GM06990 (cell line): ENCODE results near the gene ZNF483.
"Not testable (repeated sequence)": the region's sequence is repeated elsewhere in the genome, so short reads cannot be mapped to it uniquely, and the experiment has no call there.

Experiments used
- DNase-seq: peaks from one replicate; pipeline ENCODE4 v3.0.0-alpha.2; 2011; ENCODE audit not compliant: insufficient read length; ENCODE audit errors: extremely low read depth
- H3K27me3 ChIP-seq: replicated peaks from 2 replicates; pipeline ENCODE4 v1.6.0; 2011; ENCODE audit warnings: low read length; ENCODE audit not compliant: control insufficient read depth, insufficient read depth
- H3K36me3 ChIP-seq: 2 replicates; pipeline ENCODE4 v1.5.1; 2011; ENCODE audit warnings: low read length; ENCODE audit not compliant: control insufficient read depth, insufficient read depth
- H3K4me3 ChIP-seq: replicated peaks from 2 replicates; pipeline ENCODE4 v1.5.1; 2011; ENCODE audit warnings: low read depth, mild to moderate bottlenecking, control low read depth, low read length
- CTCF ChIP-seq: IDR thresholded peaks from 2 replicates; pipeline ENCODE4 v1.5.1; 2011; ENCODE audit warnings: low read length, control low read depth, mild to moderate bottlenecking, inconsistent platforms; ENCODE audit not compliant: insufficient read depth, poor library complexity, severe bottlenecking

Gene ZNF483

GRCh38 chr9:111483439-111483857 is 41.5 kb upstream of the ZNF483 start:
- H3K36me3 ChIP-seq = no peaks in the 10 kb centered on the region
- no peak for TF ChIP-seq CTCF
- no peak for DNase-seq
- peak overlapping the region; percentile 90 for H3K4me3 ChIP-seq
- no peaks in the 10 kb centered on the region for H3K27me3 ChIP-seq

GRCh38 chr9:111483858-111484571 is 41.0 kb upstream of the ZNF483 start, which contains the start of gene ECPAS:
TSS of gene ECPAS (minus strand) at chr9:111484383. CDS start at chr9:111472918, 11,465 bp downstream.
- no peak for TF ChIP-seq CTCF
- peak within 1 kb of the TSS; percentile 90 for H3K4me3 ChIP-seq
- H3K27me3 ChIP-seq = no peaks in the 10 kb centered on the region
- DNase-seq = peak; percentile 89
- no peaks in the 10 kb centered on the region for H3K36me3 ChIP-seq

- DNase-seq = no peak
- no peak for TF ChIP-seq CTCF
- Histone ChIP-seq H3K4me3 (peak overlapping the region; percentile 90), H3K27me3 (no peaks in the 10 kb centered on the region), H3K36me3 (no peaks in the 10 kb centered on the region)
Observed at GRCh38 chr9:111484572-111484894, 40.4 kb upstream of the ZNF483 start.

- H3K36me3 ChIP-seq, H3K4me3 ChIP-seq, H3K27me3 ChIP-seq, DNase-seq: not testable (repeated sequence)
Observed at GRCh38 chr9:111497196-111497595, 27.8 kb upstream of the ZNF483 start.

- Histone ChIP-seq H3K4me3 (no peak overlapping the region), H3K27me3 (no peaks in the 10 kb centered on the region), H3K36me3 (no peaks in the 10 kb centered on the region)
- no peak for TF ChIP-seq CTCF
- no peak for DNase-seq
Observed at GRCh38 chr9:111501005-111501562, 23.9 kb upstream of the ZNF483 start.

GRCh38 chr9:111501648-111502047 is 23.3 kb upstream of the ZNF483 start:
- Histone ChIP-seq H3K27me3 (no peaks in the 10 kb centered on the region), H3K36me3 (no peaks in the 10 kb centered on the region), H3K4me3 (no peak overlapping the region)
- DNase-seq = no peak
- TF ChIP-seq CTCF = no peak
